RCC 7860 (cell line): ENCODE results near the gene BIRC5.

Source experiments
- DNase-seq: peaks from one replicate; pipeline ENCODE4 v3.0.0-alpha.2; 2015; ENCODE audit warnings: low spot score
- FAIRE-seq: peaks from 2 replicates; lab custom pipeline; 2012; peaks lifted over from hg19 to GRCh38; lab: Jason Lieb, UNC

BIRC5 gene

GRCh38 chr17:78271419-78272170, 57.5 kb downstream of the BIRC5 start:
- FAIRE-seq = no peak
- no peak for DNase-seq

DNA sequence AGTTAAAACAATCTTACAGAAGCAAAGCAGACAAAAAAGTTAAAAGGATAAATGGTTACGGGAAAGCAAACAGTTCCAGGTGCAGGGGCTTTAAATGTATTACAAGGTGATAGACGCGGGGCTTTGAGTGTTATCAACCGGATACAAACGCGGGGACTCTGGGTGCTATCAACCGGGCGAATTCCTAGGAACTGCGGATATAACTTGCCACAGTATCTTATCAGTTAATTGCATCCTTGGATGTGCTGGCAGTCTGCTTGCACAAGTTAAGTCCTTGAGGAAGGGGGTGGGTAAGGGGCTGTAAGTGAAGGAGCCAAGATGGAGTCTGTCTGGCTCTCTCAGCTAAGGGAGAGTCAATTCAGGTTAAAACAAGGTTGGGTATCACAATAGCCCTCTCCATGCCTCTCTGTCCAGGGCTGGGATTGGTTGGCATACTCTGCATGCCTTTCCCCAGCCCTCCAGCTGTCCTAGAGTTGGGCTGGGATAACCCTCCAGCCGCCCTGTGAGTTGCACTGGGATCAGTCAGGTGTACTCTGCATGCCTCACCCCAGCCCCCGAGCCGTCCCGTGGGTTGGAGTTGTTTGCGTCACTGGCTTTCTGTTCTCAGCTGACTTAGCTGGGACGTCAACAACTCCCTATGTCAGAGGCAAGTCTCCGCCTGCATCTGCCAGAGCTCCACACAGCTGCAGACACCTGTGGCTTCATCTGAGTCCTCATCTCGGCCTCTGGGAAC, 58.3 kb downstream of the BIRC5 start:
- FAIRE-seq = no peak

DNA sequence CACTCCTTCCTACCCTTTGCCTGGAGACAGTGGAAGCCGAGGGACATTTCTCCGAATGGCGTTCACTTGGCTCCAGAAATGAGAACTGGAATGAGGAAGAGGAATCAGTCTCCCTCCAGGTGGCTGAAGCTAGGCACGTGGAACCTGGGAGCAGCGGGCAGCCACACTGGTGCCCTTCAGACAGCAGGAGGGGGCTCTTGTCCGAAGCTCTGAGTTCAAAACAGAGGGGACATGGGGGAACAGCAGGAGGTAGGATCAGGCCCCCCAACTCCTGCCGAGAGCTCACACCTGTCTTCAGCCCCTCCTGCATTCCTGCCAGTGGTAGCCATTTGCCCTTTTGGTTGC, 58.8 kb downstream of the BIRC5 start:
- DNase-seq (no peak), FAIRE-seq (no peak)

More for the DNA sequence above, 58.3 kb downstream of the BIRC5 start:
- DNase-seq = no peak

GRCh38 chr17:78273813-78274212, 59.8 kb downstream of the BIRC5 start:
- no peak for DNase-seq
- FAIRE-seq = no peak
